ENCODE measurements around the gene TGFB3. TPM values are rescaled to one million over a fixed set of nuclear protein-coding genes. Genes with fewer than 3 reads are reported as not detected.

The TGFB3 gene
- total and polyA plus RNA-seq, 12 donors = 12.7 to 102 (median 45.0) TPM

DNA sequence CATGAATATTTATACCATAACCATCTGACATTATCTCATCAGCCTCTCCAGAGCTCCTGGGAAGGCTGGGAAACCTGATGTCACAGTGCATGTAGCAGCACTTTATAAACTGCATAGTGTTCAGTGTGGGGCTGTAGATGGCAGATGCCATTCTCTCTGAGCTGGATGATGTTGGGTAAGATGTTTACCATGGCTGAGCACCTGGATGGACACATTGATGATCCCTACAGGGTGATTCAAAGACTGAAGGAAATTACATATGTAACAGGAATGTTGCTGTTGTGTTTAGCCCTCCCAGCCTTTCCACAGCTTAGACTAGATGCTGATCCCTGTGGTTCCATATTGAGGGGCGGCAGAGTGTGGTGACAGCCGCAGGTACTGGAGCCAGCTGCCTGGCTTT, 41.2 kb upstream of the TGFB3 start:
- H3K27ac ChIP-seq = no peak overlapping the region
- TF ChIP-seq, protein P1, sequence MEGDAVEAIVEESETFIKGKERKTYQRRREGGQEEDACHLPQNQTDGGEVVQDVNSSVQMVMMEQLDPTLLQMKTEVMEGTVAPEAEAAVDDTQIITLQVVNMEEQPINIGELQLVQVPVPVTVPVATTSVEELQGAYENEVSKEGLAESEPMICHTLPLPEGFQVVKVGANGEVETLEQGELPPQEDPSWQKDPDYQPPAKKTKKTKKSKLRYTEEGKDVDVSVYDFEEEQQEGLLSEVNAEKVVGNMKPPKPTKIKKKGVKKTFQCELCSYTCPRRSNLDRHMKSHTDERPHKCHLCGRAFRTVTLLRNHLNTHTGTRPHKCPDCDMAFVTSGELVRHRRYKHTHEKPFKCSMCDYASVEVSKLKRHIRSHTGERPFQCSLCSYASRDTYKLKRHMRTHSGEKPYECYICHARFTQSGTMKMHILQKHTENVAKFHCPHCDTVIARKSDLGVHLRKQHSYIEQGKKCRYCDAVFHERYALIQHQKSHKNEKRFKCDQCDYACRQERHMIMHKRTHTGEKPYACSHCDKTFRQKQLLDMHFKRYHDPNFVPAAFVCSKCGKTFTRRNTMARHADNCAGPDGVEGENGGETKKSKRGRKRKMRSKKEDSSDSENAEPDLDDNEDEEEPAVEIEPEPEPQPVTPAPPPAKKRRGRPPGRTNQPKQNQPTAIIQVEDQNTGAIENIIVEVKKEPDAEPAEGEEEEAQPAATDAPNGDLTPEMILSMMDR (IDR thresholded peaks at IDR 0.05) = no peak
- TF ChIP-seq POLR2A (IDR thresholded peaks at IDR 0.05) = no peak
- H3K4me3 ChIP-seq = no peak overlapping the region
- peaks cover 0 to 8% (median 0%) of the 10 kb centered on the region in 3 donors for H3K9me3 ChIP-seq (replicated peaks in 1 of 3)
- no peaks in the 10 kb centered on the region for H3K27me3 ChIP-seq
- intact Hi-C loops (cut with DNase I) = no loop called here
- H3K36me3 ChIP-seq (replicated peaks in 1 of 2) = peaks cover 0 to 11% of the 10 kb centered on the region in 2 donors
- no peaks in the 10 kb centered on the region for H3K4me1 ChIP-seq (replicated peaks in 1 of 2)
- DNase-seq = no peak
- 97 to 99% (median 98%) methylated on average over 2 of the region's 2 CpGs for WGBS, 4 donors

DNA sequence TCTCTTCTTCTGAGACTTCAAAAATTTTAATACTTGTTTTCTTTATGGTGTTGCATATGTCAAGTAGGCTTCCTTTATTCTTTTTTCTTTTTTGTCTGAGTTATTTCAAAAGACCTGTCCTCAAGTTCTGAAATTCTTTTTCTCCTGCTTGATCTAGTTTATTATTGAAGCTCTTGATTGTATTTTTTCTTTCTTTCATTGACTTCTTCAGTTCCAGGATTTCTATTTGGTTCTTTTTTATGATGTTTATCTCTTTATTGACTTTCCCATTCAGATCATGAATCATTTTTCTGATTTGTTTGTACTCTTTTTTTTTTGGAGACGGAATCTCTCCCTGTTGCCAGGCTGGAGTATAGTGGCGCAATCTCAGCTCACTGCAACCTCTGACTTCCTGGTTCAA, 37.9 kb upstream of the TGFB3 start:
- H3K27me3 ChIP-seq = no peaks in the 10 kb centered on the region
- peaks cover 0 to 11% of the 10 kb centered on the region in 2 donors for H3K36me3 ChIP-seq (replicated peaks in 1 of 2)
- WGBS, 4 donors = 95 to 98% (median 96%) methylated on average over 2 of the region's 2 CpGs
- intact Hi-C loops (cut with DNase I) = no loop called here
- TF ChIP-seq, protein P1 (IDR thresholded peaks at IDR 0.05) = no peak
- no peak for TF ChIP-seq POLR2A (IDR thresholded peaks at IDR 0.05)
- DNase-seq = no peak
- no peaks in the 10 kb centered on the region for H3K4me1 ChIP-seq (replicated peaks in 1 of 2)
- H3K4me3 ChIP-seq = no peak overlapping the region
- no peak overlapping the region for H3K27ac ChIP-seq
- H3K9me3 ChIP-seq (replicated peaks in 1 of 3) = peaks cover 0 to 8% (median 0%) of the 10 kb centered on the region in 3 donors

DNA sequence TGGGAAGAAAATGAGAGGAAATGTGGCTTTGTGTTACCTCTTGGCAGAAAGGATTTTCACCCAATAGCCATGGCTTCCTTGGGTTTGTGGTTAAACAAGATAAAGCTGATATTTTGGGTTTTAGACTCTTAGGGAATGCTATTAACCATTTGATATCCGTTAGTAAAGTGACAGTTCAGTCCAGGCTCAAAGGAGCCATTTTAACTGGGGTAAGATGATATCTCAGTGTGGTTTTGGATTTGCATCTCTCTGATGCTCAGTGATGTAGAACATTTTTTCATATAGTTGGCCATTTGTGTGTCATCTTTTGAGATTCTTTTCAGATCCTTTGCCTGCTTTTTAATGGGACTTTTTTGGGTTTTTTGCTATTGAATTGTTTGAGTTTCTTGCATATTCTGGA, 33.9 kb upstream of the TGFB3 start:
- no peaks in the 10 kb centered on the region for H3K27me3 ChIP-seq
- no peaks in the 10 kb centered on the region for H3K4me1 ChIP-seq (replicated peaks in 1 of 2)
- peaks cover 0 to 9% of the 10 kb centered on the region in 2 donors for H3K36me3 ChIP-seq (replicated peaks in 1 of 2)
- no peak for TF ChIP-seq POLR2A (IDR thresholded peaks at IDR 0.05)
- TF ChIP-seq, protein P1 (IDR thresholded peaks at IDR 0.05) = no peak
- no peak overlapping the region for H3K27ac ChIP-seq
- no peak overlapping the region for H3K4me3 ChIP-seq
- H3K9me3 ChIP-seq (replicated peaks in 1 of 3) = peaks cover 0 to 8% (median 0%) of the 10 kb centered on the region in 3 donors
- 38 to 92% (median 80%) methylated on average over 1 of the region's 1 CpG for WGBS, 4 donors
- no peak for DNase-seq
- intact Hi-C loops (cut with DNase I) = no loop called here

DNA sequence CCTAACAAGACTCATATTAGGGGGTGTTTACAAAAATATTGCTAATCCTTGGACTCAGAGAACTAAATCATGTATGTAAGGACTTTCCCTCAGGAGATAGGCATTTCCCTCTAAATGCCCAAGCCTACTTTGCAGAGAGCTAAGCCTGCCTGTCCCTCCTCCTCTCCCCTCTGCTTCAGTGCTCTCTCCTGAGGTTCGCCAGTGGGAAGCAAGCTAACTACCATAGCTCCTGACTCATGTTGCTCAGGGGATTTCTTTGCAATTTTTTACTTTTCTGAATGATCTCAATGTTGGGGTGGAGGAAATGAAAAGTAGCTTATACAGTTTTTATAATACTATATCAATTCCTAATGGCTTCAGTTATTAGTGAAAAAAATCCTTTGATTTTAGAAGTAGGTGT, 33.4 kb upstream of the TGFB3 start:
- Histone ChIP-seq H3K4me3 (no peak overlapping the region), H3K9me3 (replicated peaks in 1 of 3) (peaks cover 0 to 8% (median 0%) of the 10 kb centered on the region in 3 donors), H3K27me3 (no peaks in the 10 kb centered on the region), H3K4me1 (replicated peaks in 1 of 2) (no peaks in the 10 kb centered on the region), H3K27ac (no peak overlapping the region), H3K36me3 (replicated peaks in 1 of 2) (peaks cover 0 to 14% of the 10 kb centered on the region in 2 donors)
- TF ChIP-seq POLR2A (IDR thresholded peaks at IDR 0.05) = no peak
- TF ChIP-seq, protein P1 (IDR thresholded peaks at IDR 0.05) = no peak
- WGBS, 4 donors = 86 to 100% (median 94%) methylated on average over 1 of the region's 1 CpG
- intact Hi-C loops (cut with DNase I) = no loop called here
- no peak for DNase-seq

All from adrenal gland (tissue), 12 donors.